IPS-18c (cell line): ENCODE results near the gene FMC1.
A peak's percentile ranks its signal among the peaks of the same experiment; 100 is the strongest.
"Not testable (repeated sequence)": the region's sequence is repeated elsewhere in the genome, so short reads cannot be mapped to it uniquely, and the experiment has no call there.

ENCODE experiments used
- H3K4me3 ChIP-seq: 2 replicates; pipeline ENCODE4 v1.7.0; 2013; ENCODE audit warnings: low read depth, mild to moderate bottlenecking, low read length, moderate library complexity; ENCODE audit not compliant: insufficient read depth
- H3K9me3 ChIP-seq: one replicate; pipeline ENCODE4 v1.6.1; 2013; ENCODE audit warnings: mild to moderate bottlenecking, low read length, moderate library complexity; ENCODE audit not compliant: control insufficient read depth, insufficient read depth

The FMC1 gene

DNA sequence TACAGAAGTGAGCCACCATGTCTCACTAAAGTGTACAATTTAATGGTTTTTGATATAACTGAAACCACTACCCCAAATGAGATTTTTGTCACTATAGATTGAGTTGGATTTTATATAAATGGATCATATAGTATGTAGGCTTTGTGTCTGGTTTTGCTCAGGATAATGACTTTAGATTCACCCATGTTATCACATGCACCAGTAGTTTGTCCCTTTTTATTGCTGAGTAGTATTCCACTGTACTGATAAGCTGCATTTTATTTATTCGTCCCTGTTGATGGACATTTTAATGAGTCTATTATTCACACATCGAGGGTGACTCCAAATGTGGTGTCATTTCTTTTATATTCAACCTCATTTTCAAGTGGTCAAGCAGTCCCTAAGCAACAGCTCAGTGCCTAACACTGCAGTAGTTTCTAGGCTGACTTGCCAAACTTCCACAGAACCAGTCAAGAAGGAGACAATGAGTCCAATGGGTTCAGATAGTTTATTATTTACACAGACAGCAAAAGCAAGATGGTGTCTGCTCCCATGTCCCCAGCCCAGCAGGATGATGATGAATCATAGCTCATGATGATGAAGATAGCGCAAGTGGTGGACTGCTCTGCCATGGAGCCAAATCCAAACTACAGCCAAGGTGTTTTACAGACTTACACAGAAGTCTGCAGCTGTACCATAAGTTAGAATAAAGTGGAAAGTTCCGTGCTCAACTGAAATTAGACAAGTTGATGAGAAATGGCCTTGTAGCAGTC, 6.6 kb upstream of the FMC1 start:
- no peaks in the 10 kb centered on the region for H3K9me3 ChIP-seq
- no peak overlapping the region for H3K4me3 ChIP-seq

- H3K4me3 ChIP-seq = no peak overlapping the region
- H3K9me3 ChIP-seq = no peaks in the 10 kb centered on the region
Observed at GRCh38 chr7:139339025-139339424, 2.1 kb upstream of the FMC1 start.

DNA sequence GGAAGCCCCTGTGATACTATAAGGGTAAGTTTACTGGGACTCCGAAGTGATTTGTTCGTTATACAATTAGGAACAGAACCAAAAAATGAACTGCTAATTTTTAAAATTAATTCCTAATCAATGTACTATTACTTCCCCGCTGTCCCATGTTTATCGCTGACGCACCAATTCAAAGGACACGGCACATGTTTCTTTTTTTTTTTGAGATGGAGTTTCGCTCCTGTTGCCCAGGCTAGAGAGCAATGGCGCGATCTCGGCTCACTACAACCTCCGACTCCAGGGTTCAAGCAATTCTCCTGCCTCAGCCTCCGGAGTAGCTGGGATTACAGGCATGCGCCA, 1.5 kb upstream of the FMC1 start:
- peak overlapping the region; percentile 87; the same call in 1 of the 2 replicates for H3K4me3 ChIP-seq
- no peaks in the 10 kb centered on the region for H3K9me3 ChIP-seq

GRCh38 chr7:139340037-139340807, 915 bp upstream of the FMC1 start:
- H3K9me3 ChIP-seq = no peaks in the 10 kb centered on the region
- H3K4me3 ChIP-seq = peak overlapping the region; percentile 87

DNA sequence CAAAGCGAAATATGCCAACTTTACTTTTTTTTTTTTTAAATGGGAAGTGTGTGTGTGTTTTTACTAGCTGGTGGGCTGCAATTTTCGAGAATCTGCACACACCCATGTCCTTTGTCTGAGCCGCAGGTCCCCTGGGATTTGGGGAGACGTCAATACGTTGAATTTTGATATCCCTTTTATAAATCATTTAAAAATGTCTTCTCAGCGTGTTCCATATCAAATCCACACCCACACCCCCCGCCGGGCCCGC, 404 bp upstream of the FMC1 start:
- peak overlapping the region; percentile 87 for H3K4me3 ChIP-seq
- no peaks in the 10 kb centered on the region for H3K9me3 ChIP-seq

GRCh38 chr7:139341776-139342226, 664 bp downstream of the FMC1 start:
- H3K9me3 ChIP-seq = no peaks in the 10 kb centered on the region
- peak overlapping the region; percentile 87 for H3K4me3 ChIP-seq

GRCh38 chr7:139345042-139345441, 3.9 kb downstream of the FMC1 start:
- Histone ChIP-seq H3K4me3 (no peak overlapping the region), H3K9me3 (no peaks in the 10 kb centered on the region)

- no peaks in the 10 kb centered on the region for H3K9me3 ChIP-seq
- H3K4me3 ChIP-seq = no peak overlapping the region
Observed at GRCh38 chr7:139351027-139351426, 9.9 kb downstream of the FMC1 start.

DNA sequence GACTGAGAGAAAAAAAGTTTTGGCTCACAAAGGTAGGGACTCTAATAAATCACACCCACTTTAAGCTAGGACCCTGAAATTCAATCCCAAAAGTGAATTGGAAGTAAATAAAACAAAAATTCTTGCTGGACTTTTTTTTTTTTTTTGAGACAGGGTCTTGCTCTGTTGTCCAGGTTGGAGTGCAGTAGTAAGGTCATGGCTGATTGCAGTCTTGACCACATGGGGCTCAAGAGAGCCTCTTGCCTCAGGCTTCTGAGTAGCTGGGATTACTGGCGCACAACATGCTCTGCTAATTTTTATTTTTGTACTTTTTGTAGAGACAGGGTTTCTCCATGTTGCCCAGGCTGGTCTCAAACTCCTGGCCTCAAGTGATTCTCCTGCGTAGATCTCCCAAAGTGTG, 13.6 kb downstream of the FMC1 start:
- Histone ChIP-seq H3K9me3 (no peaks in the 10 kb centered on the region), H3K4me3 (no peak overlapping the region)

DNA sequence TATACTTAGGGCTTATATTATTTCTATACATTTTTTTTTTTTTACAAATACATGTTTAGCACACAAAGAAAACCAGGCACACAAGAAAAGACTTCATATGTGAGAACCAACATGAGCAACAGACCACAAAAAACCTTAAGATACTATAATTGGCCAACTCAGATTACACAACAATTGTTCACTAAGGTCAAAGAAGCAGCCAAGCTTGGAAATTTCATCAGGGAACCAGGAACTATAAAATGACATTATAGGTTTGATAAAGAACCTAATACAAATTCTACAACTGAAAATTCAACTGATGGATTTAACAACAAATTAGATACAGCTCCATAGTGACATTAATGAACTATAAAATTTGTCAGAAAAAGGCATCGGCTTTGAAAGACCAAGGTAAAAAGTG, 14.2 kb downstream of the FMC1 start:
- H3K4me3 ChIP-seq = no peak overlapping the region
- no peaks in the 10 kb centered on the region for H3K9me3 ChIP-seq

GRCh38 chr7:139357729-139358506, 16.8 kb downstream of the FMC1 start:
- not testable (repeated sequence) for H3K4me3 ChIP-seq, H3K9me3 ChIP-seq

DNA sequence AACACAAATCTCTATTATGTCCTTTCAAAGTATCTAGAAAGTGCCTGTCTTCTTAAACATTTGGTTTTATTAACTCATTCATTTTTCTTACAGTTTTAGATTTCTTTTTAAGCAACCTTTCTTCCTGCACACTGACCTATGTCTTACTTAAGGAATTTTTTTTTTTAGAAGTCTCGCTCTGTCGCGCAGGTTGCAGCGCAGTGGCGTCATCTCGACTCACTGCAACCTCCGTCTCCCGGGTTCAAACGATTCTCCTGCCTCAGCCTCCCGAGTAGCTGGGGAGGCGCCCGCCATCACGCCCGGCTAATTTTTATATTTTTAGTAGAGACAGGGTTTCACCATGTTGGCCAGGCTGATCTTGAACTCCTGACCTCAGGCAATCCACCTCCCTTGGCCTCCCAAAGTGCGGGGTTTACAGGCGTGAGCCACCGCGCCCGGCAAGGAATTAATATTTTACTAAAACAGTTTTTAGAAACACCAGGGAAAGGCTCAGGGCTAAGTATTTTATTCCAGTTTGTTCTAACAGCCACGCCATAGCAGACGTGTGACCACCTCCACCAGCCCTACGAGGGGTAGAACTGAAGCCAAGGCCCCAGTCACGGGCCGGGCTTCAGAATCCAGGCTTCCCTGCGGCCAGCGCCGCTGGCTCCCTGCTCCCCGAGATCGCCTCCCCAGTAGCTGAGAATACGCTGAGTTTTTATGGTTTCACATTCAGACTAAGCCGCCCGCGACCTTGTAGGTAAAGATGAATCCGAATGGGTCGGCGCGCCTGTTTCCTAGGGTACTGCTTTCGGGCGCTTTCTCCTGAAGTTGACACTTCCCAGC, 17.6 kb downstream of the FMC1 start:
- H3K4me3 ChIP-seq = peak overlapping the region; percentile 99
- H3K9me3 ChIP-seq = no peaks in the 10 kb centered on the region

GRCh38 chr7:139359366-139360209, 18.5 kb downstream of the FMC1 start, which contains the start of gene LUC7L2:
Gene LUC7L2, plus strand, starts transcription at chr7:139359894. Its CDS starts 368 bp downstream, at chr7:139360262.
- Histone ChIP-seq H3K9me3 (no peaks in the 10 kb centered on the region), H3K4me3 (peak within 1 kb of the TSS; percentile 99)

- Histone ChIP-seq H3K4me3 (peak overlapping the region; percentile 99), H3K9me3 (no peaks in the 10 kb centered on the region)
Observed at GRCh38 chr7:139360210-139360947, 19.2 kb downstream of the FMC1 start.

DNA sequence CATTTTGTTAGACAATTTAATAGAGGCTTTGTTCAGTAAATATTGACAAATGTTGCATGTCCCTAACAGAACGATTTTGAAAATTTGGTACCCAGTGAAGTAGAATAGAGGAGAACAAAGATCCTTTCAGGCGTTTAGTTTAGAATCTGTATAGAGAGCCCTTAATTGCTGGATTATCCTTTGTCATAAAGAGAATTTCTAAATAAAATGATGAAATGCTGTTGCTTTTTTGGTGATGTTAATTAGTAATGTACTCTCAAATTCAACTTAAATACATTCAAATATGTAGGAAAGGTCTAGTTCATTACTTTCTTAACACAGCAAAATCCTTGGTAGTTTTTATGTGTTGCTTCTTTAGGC, 19.8 kb downstream of the FMC1 start:
- peak overlapping the region; percentile 83 for H3K4me3 ChIP-seq
- H3K9me3 ChIP-seq = no peaks in the 10 kb centered on the region

- H3K4me3 ChIP-seq = peak overlapping the region; percentile 83
Observed at GRCh38 chr7:139361523-139361922, 20.4 kb downstream of the FMC1 start.

More at GRCh38 chr7:139361523-139361922, 20.4 kb downstream of the FMC1 start:
- H3K9me3 ChIP-seq = no peaks in the 10 kb centered on the region
